Ovary (tissue), 9 donors: ENCODE measurements around the gene RNASET2. TPM values are rescaled to one million over a fixed set of nuclear protein-coding genes. Genes with fewer than 3 reads are reported as not detected.

Source experiments
- DNase-seq, 5 donors: peaks; one replicate each; pipeline ENCODE4 v3.0.0-alpha.2; 2019 to 2020
- H3K27ac ChIP-seq, 2 donors: fragments of 200-600 bp; one replicate each; pipeline versions ENCODE4 v1.5.1 to v1.8.0; 2019 to 2022
- H3K27me3 ChIP-seq: fragments of 200-600 bp; one replicate; pipeline ENCODE4 v1.8.0; 2022
- H3K36me3 ChIP-seq: fragments of 200-600 bp; sonication (generic); one replicate; pipeline ENCODE4 v1.5.1; 2019
- H3K4me1 ChIP-seq: one replicate; pipeline ENCODE4 v1.8.1; 2013; ENCODE audit warnings: mild to moderate bottlenecking, moderate library complexity; ENCODE audit not compliant: insufficient read depth
- H3K4me3 ChIP-seq: fragments of 200-600 bp; sonication (generic); one replicate; pipeline ENCODE4 v1.5.1; 2017
- H3K9me3 ChIP-seq, 2 donors: fragments of 200-600 bp in 1 of 2; sonication (generic) in 1 of 2; one replicate each; pipeline versions ENCODE4 v1.5.1 to v1.8.1; 2013 to 2019; ENCODE audit warnings: mild to moderate bottlenecking in 1 of 2, moderate library complexity in 1 of 2
- EP300 ChIP-seq: sonication (generic); formaldehyde crosslinking; IDR thresholded peaks from one replicate; pipeline ENCODE4 v1.6.1; 2017; ENCODE audit warnings: antibody characterized with exemption
- POLR2A ChIP-seq: fragments of 450-650 bp; IDR thresholded peaks from one replicate; pipeline ENCODE4 v1.6.1; 2017; ENCODE audit warnings: antibody characterized with exemption, mild to moderate bottlenecking, moderate library complexity
- WGBS, 3 donors: extraction: QIAGEN DNeasy Blood & Tissue Kit in 1 of 3; methylation state at CpG; one replicate each; pipeline versions ENCODE4 v1.1.5 to v1.1.7; 2013 to 2017; 5-methylcytosine and 5-hydroxymethylcytosine counted together
- intact Hi-C, 4 donors: fragments of 100-400 bp; cut with DNase I; formaldehyde crosslinking; loops; one replicate each; pipeline versions ENCODE4 v1.11.0 to v1.15.1; 2022 to 2023
- polyA plus RNA-seq, 2 donors: library from polyadenylated mRNA; stranded (reverse); fragments of 200-250 nt in 1 of 2; fragments of 350-450 nt in 1 of 2; fragmentation: Illumina TruSeq in 1 of 2; extraction: RNeasy Lipid Tissue Mini Kit (QIAGEN cat#74804) in 1 of 2; gene quantifications; one replicate each; pipeline ENCODE4 v1.2.3, GENCODE V29; 2013 to 2014
- total RNA-seq, 7 donors: library from RNA; depleted of rRNA in 2 of 7; stranded (reverse); fragments of >200 nt in 2 of 7; fragmentation: NEBNext Ultra II Directional in 3 of 7; extraction: Animal tissue kit (Norgen Biotek cat#: 25700) in 3 of 7; gene quantifications; one replicate each; pipeline versions ENCODE4 v1.1.0 to v1.2.4, GENCODE V29; 2016 to 2023
- TF ChIP-seq, protein P1 (sequence below), 3 donors: fragments of 450-650 bp in 2 of 3; fragments of 200-600 bp in 1 of 3; IDR thresholded peaks; one replicate each; pipeline versions ENCODE4 v1.5.1 to v1.8.0; 2016 to 2022; ENCODE audit warnings: antibody characterized with exemption in 3 of 3, mild to moderate bottlenecking in 1 of 3
- donor health status: DM: no; HTN: no; CAD: no; lungs with moderate emphysema.
- donor health status: DM: no; HTN: no; CAD: no.
- donor health status: Bipolar disorder and iron deficiency.
- donor health status: DM: yes; HTN: yes; CAD: no.
- donor health status: DM: no; HTN: no; CAD: no.
- donor health status: DM: yes; HTN: yes; CAD: no.

Gene RNASET2
- total and polyA plus RNA-seq, 9 donors = 34.8 to 211 (median 56.0) TPM

GRCh38 chr6:166903027-166903426, 53.3 kb downstream of the RNASET2 start:
- no peaks in the 10 kb centered on the region for H3K27me3 ChIP-seq
- no peaks in the 10 kb centered on the region for H3K4me1 ChIP-seq
- no peak overlapping the region for H3K27ac ChIP-seq
- TF ChIP-seq, protein P1, sequence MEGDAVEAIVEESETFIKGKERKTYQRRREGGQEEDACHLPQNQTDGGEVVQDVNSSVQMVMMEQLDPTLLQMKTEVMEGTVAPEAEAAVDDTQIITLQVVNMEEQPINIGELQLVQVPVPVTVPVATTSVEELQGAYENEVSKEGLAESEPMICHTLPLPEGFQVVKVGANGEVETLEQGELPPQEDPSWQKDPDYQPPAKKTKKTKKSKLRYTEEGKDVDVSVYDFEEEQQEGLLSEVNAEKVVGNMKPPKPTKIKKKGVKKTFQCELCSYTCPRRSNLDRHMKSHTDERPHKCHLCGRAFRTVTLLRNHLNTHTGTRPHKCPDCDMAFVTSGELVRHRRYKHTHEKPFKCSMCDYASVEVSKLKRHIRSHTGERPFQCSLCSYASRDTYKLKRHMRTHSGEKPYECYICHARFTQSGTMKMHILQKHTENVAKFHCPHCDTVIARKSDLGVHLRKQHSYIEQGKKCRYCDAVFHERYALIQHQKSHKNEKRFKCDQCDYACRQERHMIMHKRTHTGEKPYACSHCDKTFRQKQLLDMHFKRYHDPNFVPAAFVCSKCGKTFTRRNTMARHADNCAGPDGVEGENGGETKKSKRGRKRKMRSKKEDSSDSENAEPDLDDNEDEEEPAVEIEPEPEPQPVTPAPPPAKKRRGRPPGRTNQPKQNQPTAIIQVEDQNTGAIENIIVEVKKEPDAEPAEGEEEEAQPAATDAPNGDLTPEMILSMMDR (IDR thresholded peaks at IDR 0.05) = no peak
- TF ChIP-seq EP300 (no peak), POLR2A (no peak)
- no peaks in the 10 kb centered on the region for H3K9me3 ChIP-seq
- no peak overlapping the region for H3K4me3 ChIP-seq
- DNase-seq = no peak
- intact Hi-C loops = no loop called here
- 84 to 92% (median 91%) methylated on average over 8 of the region's 8 CpGs for WGBS, 3 donors
- H3K36me3 ChIP-seq = no peaks in the 10 kb centered on the region

DNA sequence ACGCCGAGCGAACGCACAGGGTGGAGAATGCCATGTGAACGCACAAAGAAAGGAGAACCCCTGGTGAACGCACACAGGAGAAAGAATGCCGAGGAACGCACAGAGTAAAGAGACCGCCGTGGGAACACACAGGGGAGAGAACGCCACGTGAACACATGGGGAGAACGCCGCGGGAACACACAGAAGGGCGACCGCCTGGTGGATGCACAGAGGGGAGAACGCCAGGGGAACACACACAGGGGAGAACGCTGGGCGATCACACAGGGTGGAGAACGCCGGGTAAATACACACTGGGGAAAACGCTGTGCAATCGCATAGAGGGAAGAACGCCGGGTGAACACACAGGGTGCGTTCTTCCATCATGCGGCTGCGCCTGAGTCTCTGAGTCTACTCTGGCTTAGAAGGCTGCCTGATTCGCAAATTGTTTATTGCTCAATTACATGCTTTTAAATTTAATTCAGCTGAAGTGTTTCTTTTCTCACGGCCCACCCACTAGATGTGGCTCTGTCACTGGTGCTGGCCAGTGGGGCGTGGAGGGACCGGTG, 54.1 kb downstream of the RNASET2 start:
- Histone ChIP-seq H3K27ac (no peak overlapping the region), H3K4me3 (no peak overlapping the region), H3K36me3 (no peaks in the 10 kb centered on the region), H3K9me3 (no peaks in the 10 kb centered on the region), H3K27me3 (no peaks in the 10 kb centered on the region), H3K4me1 (no peaks in the 10 kb centered on the region)
- DNase-seq = no peak
- no peak for TF ChIP-seq EP300
- TF ChIP-seq, protein P1 (IDR thresholded peaks at IDR 0.05) = no peak
- no peak for TF ChIP-seq POLR2A
- intact Hi-C loops = no loop called here
- WGBS, 3 donors = 93 to 95% (median 93%) methylated on average over 33 of the region's 33 CpGs

DNA sequence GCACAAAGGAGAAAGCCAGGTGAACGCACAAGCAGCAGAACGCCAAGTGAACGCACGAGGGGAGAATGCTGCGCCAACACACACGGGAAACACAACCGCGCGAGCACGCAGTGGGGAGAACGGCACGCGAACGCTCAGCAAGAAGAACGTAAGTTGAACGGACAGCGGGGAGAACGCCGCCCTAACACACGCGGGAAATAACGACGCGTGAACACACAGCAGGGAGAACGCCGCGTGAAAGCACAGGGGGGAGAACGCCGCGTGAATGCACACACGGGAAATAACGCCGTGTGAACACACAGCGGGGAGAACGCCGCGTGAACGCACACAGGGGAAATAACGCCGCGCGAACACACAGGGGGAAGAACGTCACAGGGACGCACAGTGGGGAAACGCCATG, 54.7 kb downstream of the RNASET2 start:
- H3K27me3 ChIP-seq = no peaks in the 10 kb centered on the region
- TF ChIP-seq, protein P1 (IDR thresholded peaks at IDR 0.05) = no peak
- TF ChIP-seq EP300 (no peak), POLR2A (no peak)
- no peaks in the 10 kb centered on the region for H3K4me1 ChIP-seq
- DNase-seq = no peak
- intact Hi-C loops = no loop called here
- H3K9me3 ChIP-seq = no peaks in the 10 kb centered on the region
- no peaks in the 10 kb centered on the region for H3K36me3 ChIP-seq
- WGBS, 3 donors = 92 to 96% (median 95%) methylated on average over 45 of the region's 45 CpGs
- no peak overlapping the region for H3K4me3 ChIP-seq
- H3K27ac ChIP-seq = no peak overlapping the region

DNA sequence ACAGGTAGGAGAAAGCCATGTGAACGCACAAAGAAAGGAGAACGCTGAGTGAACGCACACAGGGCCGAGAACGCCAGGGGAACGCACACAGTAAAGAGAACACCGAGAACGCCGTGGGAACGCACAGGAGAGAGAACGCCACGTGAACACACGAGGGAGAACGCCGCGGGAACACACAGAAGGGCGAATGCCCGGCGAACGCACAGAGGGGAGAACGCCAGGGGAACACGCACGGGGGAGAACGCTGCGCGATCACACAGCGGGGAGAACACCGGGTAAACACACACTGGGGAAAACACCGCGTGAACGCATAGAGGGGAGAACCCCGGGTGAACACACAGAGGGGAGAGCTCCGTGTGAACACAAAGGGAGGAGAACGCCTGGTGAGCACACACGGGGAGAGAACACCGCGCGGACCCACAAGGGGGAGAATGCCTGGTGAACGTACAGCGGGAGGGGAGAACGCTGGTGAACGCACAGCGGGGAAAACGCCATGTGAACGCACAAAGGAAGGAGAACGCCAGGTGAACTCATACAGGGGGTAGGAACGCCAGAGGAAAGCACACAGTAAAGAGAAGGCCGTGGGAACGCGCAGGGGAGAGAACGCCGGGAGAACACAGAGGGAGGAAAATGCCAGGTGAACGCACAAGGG, 55.3 kb downstream of the RNASET2 start:
- Histone ChIP-seq H3K27me3 (no peaks in the 10 kb centered on the region), H3K4me1 (no peaks in the 10 kb centered on the region), H3K27ac (no peak overlapping the region), H3K36me3 (no peaks in the 10 kb centered on the region), H3K9me3 (no peaks in the 10 kb centered on the region), H3K4me3 (no peak overlapping the region)
- TF ChIP-seq POLR2A = no peak
- TF ChIP-seq, protein P1 (IDR thresholded peaks at IDR 0.05) = no peak
- WGBS, 3 donors = 92 to 94% (median 93%) methylated on average over 53 of the region's 53 CpGs
- intact Hi-C loops = no loop called here
- no peak for DNase-seq
